ENCODE data around the gene GOLGA3.

DNA sequence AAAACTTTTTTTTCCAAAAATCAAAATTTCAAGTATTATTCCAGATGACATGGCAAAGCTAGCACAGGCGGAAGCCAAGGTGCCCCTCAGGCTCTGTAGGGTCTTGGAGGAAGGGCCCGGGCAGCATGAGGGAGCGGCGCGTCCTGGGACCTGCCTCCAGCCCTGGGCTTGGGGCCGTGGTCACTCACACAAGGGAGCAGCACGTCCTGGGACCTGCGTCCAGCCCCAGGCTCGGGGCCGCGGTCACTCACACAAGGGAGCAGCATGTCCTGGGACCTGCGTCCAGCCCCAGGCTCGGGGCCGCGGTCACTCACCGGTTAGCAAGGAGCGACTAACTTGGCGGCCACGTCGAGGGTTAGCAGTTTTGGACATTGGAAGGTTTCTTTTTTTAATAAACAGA lies 11.9 kb upstream of the GOLGA3 start:
- TF ChIP-seq, protein P1, sequence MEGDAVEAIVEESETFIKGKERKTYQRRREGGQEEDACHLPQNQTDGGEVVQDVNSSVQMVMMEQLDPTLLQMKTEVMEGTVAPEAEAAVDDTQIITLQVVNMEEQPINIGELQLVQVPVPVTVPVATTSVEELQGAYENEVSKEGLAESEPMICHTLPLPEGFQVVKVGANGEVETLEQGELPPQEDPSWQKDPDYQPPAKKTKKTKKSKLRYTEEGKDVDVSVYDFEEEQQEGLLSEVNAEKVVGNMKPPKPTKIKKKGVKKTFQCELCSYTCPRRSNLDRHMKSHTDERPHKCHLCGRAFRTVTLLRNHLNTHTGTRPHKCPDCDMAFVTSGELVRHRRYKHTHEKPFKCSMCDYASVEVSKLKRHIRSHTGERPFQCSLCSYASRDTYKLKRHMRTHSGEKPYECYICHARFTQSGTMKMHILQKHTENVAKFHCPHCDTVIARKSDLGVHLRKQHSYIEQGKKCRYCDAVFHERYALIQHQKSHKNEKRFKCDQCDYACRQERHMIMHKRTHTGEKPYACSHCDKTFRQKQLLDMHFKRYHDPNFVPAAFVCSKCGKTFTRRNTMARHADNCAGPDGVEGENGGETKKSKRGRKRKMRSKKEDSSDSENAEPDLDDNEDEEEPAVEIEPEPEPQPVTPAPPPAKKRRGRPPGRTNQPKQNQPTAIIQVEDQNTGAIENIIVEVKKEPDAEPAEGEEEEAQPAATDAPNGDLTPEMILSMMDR (IDR thresholded peaks at IDR 0.05; ENCODE audit: low read depth, low read length): no peak
- no peak for TF ChIP-seq EZH2phosphoT487 (IDR thresholded peaks at IDR 0.05; ENCODE audit: low read depth)

Data from OCI-LY3 (cell line).